Lower lobe of right lung (tissue), 2 donors: Measurements from ENCODE around the gene CNGB1. TPM values are rescaled to one million over a fixed set of nuclear protein-coding genes. Genes with fewer than 3 reads are reported as not detected.

ENCODE experiments used
- ATAC-seq, 2 donors: fragments of 200-7000 bp; cut with Tn5 transposase; one replicate each; pipeline ENCODE4 v1.9.1; 2020 to 2022; ENCODE audit warnings: mild to moderate bottlenecking in 2 of 2, moderate library complexity in 2 of 2
- DNase-seq: peaks from one replicate; pipeline ENCODE4 v3.0.0-alpha.2; 2020
- H3K27ac ChIP-seq: fragments of 200-600 bp; one replicate; pipeline ENCODE4 v1.8.0; 2022
- H3K27me3 ChIP-seq: fragments of 200-600 bp; one replicate; pipeline ENCODE4 v1.8.0; 2022; ENCODE audit warnings: low read depth
- H3K36me3 ChIP-seq: fragments of 200-600 bp; one replicate; pipeline ENCODE4 v1.8.0; 2022; ENCODE audit warnings: mild to moderate bottlenecking
- H3K4me1 ChIP-seq: fragments of 200-600 bp; one replicate; pipeline ENCODE4 v1.8.0; 2022
- H3K4me3 ChIP-seq: fragments of 200-600 bp; one replicate; pipeline ENCODE4 v1.8.0; 2022; ENCODE audit warnings: mild to moderate bottlenecking
- H3K9me3 ChIP-seq: fragments of 200-600 bp; one replicate; pipeline ENCODE4 v1.8.0; 2022
- CTCF ChIP-seq: fragments of 200-600 bp; IDR thresholded peaks from one replicate; pipeline ENCODE4 v1.8.0; 2022; ENCODE audit warnings: antibody characterized with exemption, mild to moderate bottlenecking
- intact Hi-C: fragments of 100-400 bp; cut with DNase I; formaldehyde crosslinking; loops from one replicate; pipeline ENCODE4 v1.11.0; 2022
- total RNA-seq: library from RNA; stranded (reverse); fragmentation: NEBNext Ultra II Directional; extraction: Animal tissue kit (Norgen Biotek cat#: 25700); gene quantifications from one replicate; pipeline ENCODE4 v1.2.1, GENCODE V29; 2021
- donor health status: DM: no; HTN: yes; CAD: no; lungs with severe emphysema.

The CNGB1 gene
- total RNA-seq, 1 donor from 2014 or later = 0.35 TPM

DNA sequence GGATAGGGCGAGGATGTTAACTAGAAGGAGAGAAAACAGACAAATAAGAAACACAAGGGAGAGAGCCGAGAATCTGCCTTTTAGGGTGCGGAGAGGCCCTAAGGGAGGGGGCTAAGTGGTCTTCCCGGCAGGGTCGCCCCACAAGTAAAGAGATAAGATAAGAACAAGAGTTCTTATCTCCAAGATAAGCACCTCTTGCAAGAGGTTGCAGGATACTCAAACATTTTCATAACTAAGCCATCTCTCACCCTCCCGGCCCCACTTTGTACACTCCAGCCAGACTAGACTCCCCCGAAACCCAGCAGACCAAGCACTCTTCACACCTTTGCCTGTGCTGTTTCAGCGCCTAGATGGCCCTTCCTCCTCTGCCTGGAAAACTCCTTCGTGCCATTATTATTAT lies 15.3 kb upstream of the CNGB1 start:
- H3K36me3 ChIP-seq = no peaks in the 10 kb centered on the region
- H3K27ac ChIP-seq = no peak overlapping the region
- H3K9me3 ChIP-seq = no peaks in the 10 kb centered on the region
- H3K4me3 ChIP-seq = peak overlapping the region; percentile 67
- ATAC-seq (peak in 1 of 2 donors; percentile 6), DNase-seq (no peak)
- TF ChIP-seq CTCF = no peak
- peaks cover 16% of the 10 kb centered on the region for H3K4me1 ChIP-seq
- intact Hi-C loops = no loop called here
- no peaks in the 10 kb centered on the region for H3K27me3 ChIP-seq

DNA sequence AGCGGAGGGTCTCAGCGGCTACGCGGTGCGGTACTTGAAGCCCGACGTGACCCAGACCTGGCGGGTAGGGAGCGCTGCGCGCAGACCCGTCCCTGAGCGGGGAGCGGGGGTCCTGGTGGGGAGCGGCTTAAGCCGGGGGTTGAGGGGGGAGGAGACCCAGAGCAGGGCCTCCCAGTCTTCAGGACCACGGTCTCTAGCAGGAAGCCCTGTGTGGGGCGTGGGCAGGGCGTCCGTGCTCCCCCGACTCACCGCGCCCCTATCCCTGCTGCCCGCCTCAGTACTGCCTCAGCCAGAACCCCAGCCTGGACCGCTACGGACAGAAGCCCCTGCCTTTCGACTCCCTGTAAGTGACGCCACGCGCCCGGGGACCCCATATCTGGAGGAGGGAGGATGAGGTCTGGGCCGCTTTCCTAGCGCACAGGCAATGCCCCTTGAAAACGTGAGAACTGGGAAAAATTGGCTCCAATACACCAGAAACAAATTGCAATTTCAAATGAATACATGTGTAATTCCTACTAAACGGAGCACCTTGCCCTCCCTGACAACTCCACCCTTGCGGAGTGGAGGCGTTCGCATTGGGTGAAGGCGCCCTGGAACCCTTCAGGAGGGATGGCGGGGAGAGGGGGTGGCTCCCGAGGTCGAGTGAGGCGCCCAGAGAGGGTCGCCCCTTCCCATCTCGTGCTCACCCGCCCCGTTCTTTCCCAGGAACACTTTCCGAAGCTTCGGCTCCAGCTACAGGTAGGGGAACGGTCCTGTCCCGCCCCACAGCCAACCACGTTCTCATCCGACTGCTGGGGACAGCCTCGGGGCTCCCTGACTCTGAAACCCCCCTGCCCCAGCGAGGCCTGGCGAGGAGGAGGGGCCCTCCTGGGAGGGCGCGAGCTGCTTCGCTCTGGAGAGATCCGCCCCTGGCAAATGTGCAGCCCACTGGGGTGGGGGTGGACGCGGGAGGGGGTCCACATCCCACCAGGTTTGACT lies 14.6 kb upstream of the CNGB1 start:
- H3K27me3 ChIP-seq = no peaks in the 10 kb centered on the region
- peaks cover 16% of the 10 kb centered on the region for H3K4me1 ChIP-seq
- no peaks in the 10 kb centered on the region for H3K9me3 ChIP-seq
- intact Hi-C loops = no loop called here
- DNase-seq (peak; percentile 43), ATAC-seq (peak; percentile 72 to 76)
- no peak for TF ChIP-seq CTCF
- peak overlapping the region; percentile 67 for H3K4me3 ChIP-seq
- no peaks in the 10 kb centered on the region for H3K36me3 ChIP-seq
- peak overlapping the region; percentile 53 for H3K27ac ChIP-seq

- intact Hi-C loops = no loop called here
- Histone ChIP-seq H3K27ac (peak overlapping the region; percentile 44), H3K4me3 (peak overlapping the region; percentile 67), H3K4me1 (peaks cover 16% of the 10 kb centered on the region), H3K36me3 (no peaks in the 10 kb centered on the region), H3K27me3 (no peaks in the 10 kb centered on the region), H3K9me3 (no peaks in the 10 kb centered on the region)
- peak; percentile 98 to 99 for ATAC-seq
- TF ChIP-seq CTCF = no peak
- DNase-seq = peak; percentile 94
Observed at GRCh38 chr16:57984443-57985203, 13.7 kb upstream of the CNGB1 start.

GRCh38 chr16:57982385-57982784 lies 11.5 kb upstream of the CNGB1 start:
- DNase-seq (no peak), ATAC-seq (no peak)
- H3K9me3 ChIP-seq = no peaks in the 10 kb centered on the region
- H3K27me3 ChIP-seq = no peaks in the 10 kb centered on the region
- H3K4me3 ChIP-seq = no peak overlapping the region
- TF ChIP-seq CTCF = no peak
- no peaks in the 10 kb centered on the region for H3K36me3 ChIP-seq
- H3K4me1 ChIP-seq = peaks cover 16% of the 10 kb centered on the region
- no peak overlapping the region for H3K27ac ChIP-seq
- intact Hi-C loops = no loop called here

- TF ChIP-seq CTCF = no peak
- DNase-seq (no peak), ATAC-seq (no peak)
- Histone ChIP-seq H3K36me3 (no peaks in the 10 kb centered on the region), H3K9me3 (no peaks in the 10 kb centered on the region), H3K4me3 (no peak overlapping the region), H3K4me1 (peaks cover 16% of the 10 kb centered on the region), H3K27ac (no peak overlapping the region), H3K27me3 (no peaks in the 10 kb centered on the region)
- intact Hi-C loops = no loop called here
Observed at GRCh38 chr16:57981636-57982035, 10.7 kb upstream of the CNGB1 start.
